ENCODE data around the gene ITGB8.

The ITGB8 gene

DNA sequence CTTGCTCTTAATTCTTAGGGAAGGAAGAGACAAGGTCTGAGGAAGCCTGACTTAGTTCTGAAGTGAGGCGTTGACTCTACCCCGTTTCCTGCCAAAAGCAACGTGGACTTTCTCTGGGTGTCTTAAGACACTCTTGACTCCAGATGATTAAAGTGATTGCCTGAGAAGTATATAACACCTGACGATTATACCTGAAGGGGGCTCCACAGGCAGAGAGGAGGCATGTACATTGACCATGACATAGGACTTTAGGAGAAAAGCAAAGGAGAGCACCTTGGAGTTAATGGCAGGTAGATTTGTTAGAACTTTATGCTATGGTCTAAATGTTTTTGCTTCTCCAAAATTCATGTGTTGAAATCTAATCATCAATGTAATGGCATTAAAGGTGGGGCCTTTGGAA, 15.9 kb downstream of the ITGB8 start:
- H4K91ac ChIP-seq (ENCODE audit: low read depth, low read length, poor library complexity) = no peak overlapping the region
- H3K4me1 ChIP-seq (ENCODE audit: control insufficient read depth in 2 of 2, insufficient read depth in 1 of 2, low read depth in 1 of 2, low read length in 2 of 2) = peaks cover 6 to 11% of the 10 kb centered on the region in 2 donors
- H3K14ac ChIP-seq (ENCODE audit: low read length) = no peak overlapping the region
- H3K27me3 ChIP-seq (ENCODE audit: control insufficient read depth in 3 of 3, insufficient read depth in 3 of 3, low read depth in 1 of 3, low read length in 3 of 3) = no peaks in the 10 kb centered on the region
- H3K9ac ChIP-seq (ENCODE audit: low read depth, low read length, poor library complexity) = no peak overlapping the region
- H2BK5ac ChIP-seq (ENCODE audit: low read length) = no peak overlapping the region
- no peak overlapping the region for H2AFZ ChIP-seq (ENCODE audit: low read length)
- H3K27ac ChIP-seq (replicated peaks; ENCODE audit: low read length) = no peak overlapping the region
- H3K4ac ChIP-seq (ENCODE audit: low read length) = no peak overlapping the region
- no peak overlapping the region for H2BK12ac ChIP-seq (ENCODE audit: low read length)
- peaks cover 2 to 67% of the 10 kb centered on the region in 2 donors for H3K36me3 ChIP-seq (replicated peaks in 1 of 2; ENCODE audit: control insufficient read depth in 2 of 2, insufficient read depth in 2 of 2, low read length in 2 of 2)
- DNase-seq (ENCODE audit: low spot score) = no peak
- H3K23ac ChIP-seq (ENCODE audit: low read depth, low read length, poor library complexity) = no peak overlapping the region
- H3K79me1 ChIP-seq (ENCODE audit: low read depth, low read length) = no peaks in the 10 kb centered on the region
- no peak overlapping the region for H2BK15ac ChIP-seq (ENCODE audit: low read length)
- no peak overlapping the region for H2BK120ac ChIP-seq (ENCODE audit: low read depth, low read length)
- no peak overlapping the region for H3K4me2 ChIP-seq (ENCODE audit: insufficient read depth, low read length, poor library complexity, severe bottlenecking)
- no peak overlapping the region for H2AK5ac ChIP-seq (ENCODE audit: low read depth, low read length)
- H3K18ac ChIP-seq (ENCODE audit: low read length) = no peak overlapping the region
- no peak overlapping the region for H4K8ac ChIP-seq (ENCODE audit: low read depth, low read length)
- WGBS, 2 donors (ENCODE audit: extremely low coverage in 2 of 2, insufficient read length in 2 of 2, insufficient replicate concordance in 1 of 2) = no CpG with 5 or more reads among the region's 4 CpGs
- H3K9me3 ChIP-seq (replicated peaks in 1 of 2; ENCODE audit: control insufficient read depth in 2 of 2, insufficient read depth in 1 of 2, low read depth in 1 of 2, low read length in 2 of 2) = no peaks in the 10 kb centered on the region
- H3K4me3 ChIP-seq (ENCODE audit: low read length in 2 of 2) = no peak overlapping the region

DNA sequence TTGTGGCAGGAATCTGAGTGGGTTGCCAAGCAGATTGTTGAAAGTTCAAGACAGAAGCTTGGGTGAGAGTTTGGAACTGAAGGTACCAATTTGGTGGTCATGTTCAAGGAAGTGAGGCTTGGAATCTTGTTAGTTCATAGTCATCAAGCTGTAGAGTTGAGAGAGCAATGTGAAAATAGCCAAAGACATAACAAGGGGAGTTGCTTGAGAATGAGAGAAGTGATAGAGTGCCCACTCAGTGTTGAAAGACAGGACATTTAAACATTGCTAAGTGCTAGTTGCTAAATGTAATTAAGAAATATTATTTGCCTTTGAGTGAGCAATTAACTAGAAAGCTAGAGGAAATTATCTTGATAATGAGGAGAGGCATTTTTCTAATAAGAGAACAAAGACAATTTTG, 17.0 kb downstream of the ITGB8 start:
- H2BK120ac ChIP-seq (ENCODE audit: low read depth, low read length) = no peak overlapping the region
- H3K9ac ChIP-seq (ENCODE audit: low read depth, low read length, poor library complexity) = no peak overlapping the region
- H3K4me3 ChIP-seq (ENCODE audit: low read length in 2 of 2) = no peak overlapping the region
- no peak overlapping the region for H3K14ac ChIP-seq (ENCODE audit: low read length)
- no peaks in the 10 kb centered on the region for H3K9me3 ChIP-seq (replicated peaks in 1 of 2; ENCODE audit: control insufficient read depth in 2 of 2, insufficient read depth in 1 of 2, low read depth in 1 of 2, low read length in 2 of 2)
- no peak for DNase-seq (ENCODE audit: low spot score)
- no peak overlapping the region for H2BK15ac ChIP-seq (ENCODE audit: low read length)
- H3K27me3 ChIP-seq (ENCODE audit: control insufficient read depth in 3 of 3, insufficient read depth in 3 of 3, low read depth in 1 of 3, low read length in 3 of 3) = no peaks in the 10 kb centered on the region
- no peak overlapping the region for H2AFZ ChIP-seq (ENCODE audit: low read length)
- H2AK5ac ChIP-seq (ENCODE audit: low read depth, low read length) = no peak overlapping the region
- H3K27ac ChIP-seq (replicated peaks; ENCODE audit: low read length) = no peak overlapping the region
- H3K4me2 ChIP-seq (ENCODE audit: insufficient read depth, low read length, poor library complexity, severe bottlenecking) = no peak overlapping the region
- peaks cover 2 to 68% of the 10 kb centered on the region in 2 donors for H3K36me3 ChIP-seq (replicated peaks in 1 of 2; ENCODE audit: control insufficient read depth in 2 of 2, insufficient read depth in 2 of 2, low read length in 2 of 2)
- H2BK5ac ChIP-seq (ENCODE audit: low read length) = no peak overlapping the region
- peaks cover 6 to 10% of the 10 kb centered on the region in 2 donors for H3K4me1 ChIP-seq (ENCODE audit: control insufficient read depth in 2 of 2, insufficient read depth in 1 of 2, low read depth in 1 of 2, low read length in 2 of 2)
- H3K79me1 ChIP-seq (ENCODE audit: low read depth, low read length) = no peaks in the 10 kb centered on the region
- no peak overlapping the region for H2BK12ac ChIP-seq (ENCODE audit: low read length)
- no peak overlapping the region for H4K91ac ChIP-seq (ENCODE audit: low read depth, low read length, poor library complexity)
- no peak overlapping the region for H3K18ac ChIP-seq (ENCODE audit: low read length)
- no peak overlapping the region for H3K23ac ChIP-seq (ENCODE audit: low read depth, low read length, poor library complexity)
- H3K4ac ChIP-seq (ENCODE audit: low read length) = no peak overlapping the region
- no peak overlapping the region for H4K8ac ChIP-seq (ENCODE audit: low read depth, low read length)

DNA sequence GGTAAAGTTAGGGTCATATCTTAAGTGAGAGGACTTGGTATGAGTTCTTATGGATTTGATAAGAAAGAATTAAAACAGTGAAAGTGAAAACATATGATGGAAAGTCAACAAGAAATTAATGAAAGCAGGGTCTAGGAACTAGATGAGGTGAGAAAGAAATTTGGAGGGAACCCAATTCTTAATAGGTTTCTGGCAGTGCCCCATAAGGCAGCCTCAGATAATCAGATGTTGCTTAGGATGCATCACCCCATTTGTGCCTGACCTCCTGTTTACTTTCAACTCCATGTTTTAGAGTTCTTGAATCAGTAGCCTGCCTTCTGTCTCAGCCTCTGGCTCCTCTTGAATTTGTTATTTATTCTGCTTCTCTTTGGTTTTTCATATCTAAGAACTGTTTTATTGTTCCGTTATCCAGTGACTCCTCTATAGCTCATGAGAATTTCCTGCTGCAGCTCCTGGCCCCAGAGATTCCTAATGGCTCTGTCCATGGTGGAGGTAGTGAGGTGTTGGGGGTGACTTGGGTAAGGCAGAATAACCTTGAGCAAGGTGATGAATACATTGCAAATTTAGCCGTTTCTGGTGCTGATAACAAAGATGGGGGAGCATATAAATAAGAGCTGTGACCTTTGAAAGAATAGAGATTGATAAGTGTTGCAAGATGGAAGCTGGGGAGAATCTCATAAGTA, 17.6 kb downstream of the ITGB8 start:
- Histone ChIP-seq H3K4me1 (ENCODE audit: control insufficient read depth in 2 of 2, insufficient read depth in 1 of 2, low read depth in 1 of 2, low read length in 2 of 2) (peaks cover 6 to 7% of the 10 kb centered on the region in 2 donors), H3K9ac (ENCODE audit: low read depth, low read length, poor library complexity) (no peak overlapping the region), H2BK120ac (ENCODE audit: low read depth, low read length) (no peak overlapping the region)

DNA sequence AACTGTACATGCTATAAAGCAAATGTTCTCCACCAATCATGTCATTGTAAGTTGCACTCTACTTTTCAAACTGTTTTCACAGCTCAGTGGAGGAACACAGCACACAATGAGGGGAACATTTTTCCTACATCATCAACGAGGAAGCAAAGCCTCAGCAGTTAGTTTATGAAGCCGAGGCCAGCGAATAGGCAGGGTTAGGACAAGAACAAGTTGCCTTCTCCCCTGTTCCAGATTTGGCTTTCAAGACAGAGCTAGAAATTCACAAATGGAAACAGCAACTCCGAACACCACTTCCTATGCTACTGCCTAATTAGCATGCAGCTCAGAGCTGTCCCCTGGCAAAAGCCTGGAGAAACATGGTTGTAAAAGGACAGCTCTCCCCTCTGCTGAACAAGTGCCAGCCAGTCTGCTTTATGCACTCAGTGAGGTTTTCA, 19.8 kb downstream of the ITGB8 start:
- Histone ChIP-seq H3K9ac (ENCODE audit: low read depth, low read length, poor library complexity) (no peak overlapping the region), H3K4me2 (ENCODE audit: insufficient read depth, low read length, poor library complexity, severe bottlenecking) (no peak overlapping the region), H3K27me3 (ENCODE audit: control insufficient read depth in 3 of 3, insufficient read depth in 3 of 3, low read depth in 1 of 3, low read length in 3 of 3) (no peaks in the 10 kb centered on the region), H3K79me1 (ENCODE audit: low read depth, low read length) (no peaks in the 10 kb centered on the region), H2AFZ (ENCODE audit: low read length) (peak overlapping the region; percentile 30), H3K14ac (ENCODE audit: low read length) (no peak overlapping the region), H3K4me1 (ENCODE audit: control insufficient read depth in 2 of 2, insufficient read depth in 1 of 2, low read depth in 1 of 2, low read length in 2 of 2) (peaks cover 2 to 6% of the 10 kb centered on the region in 2 donors), H3K23ac (ENCODE audit: low read depth, low read length, poor library complexity) (no peak overlapping the region), H3K9me3 (replicated peaks in 1 of 2; ENCODE audit: control insufficient read depth in 2 of 2, insufficient read depth in 1 of 2, low read depth in 1 of 2, low read length in 2 of 2) (no peaks in the 10 kb centered on the region), H3K36me3 (replicated peaks in 1 of 2; ENCODE audit: control insufficient read depth in 2 of 2, insufficient read depth in 2 of 2, low read length in 2 of 2) (peaks cover 0 to 71% of the 10 kb centered on the region in 2 donors), H2BK12ac (ENCODE audit: low read length) (no peak overlapping the region), H2AK5ac (ENCODE audit: low read depth, low read length) (no peak overlapping the region), H4K8ac (ENCODE audit: low read depth, low read length) (no peak overlapping the region), H4K91ac (ENCODE audit: low read depth, low read length, poor library complexity) (no peak overlapping the region), H3K4me3 (ENCODE audit: low read length in 2 of 2) (no peak overlapping the region), H2BK15ac (ENCODE audit: low read length) (no peak overlapping the region), H3K4ac (ENCODE audit: low read length) (no peak overlapping the region), H3K18ac (ENCODE audit: low read length) (no peak overlapping the region), H2BK120ac (ENCODE audit: low read depth, low read length) (no peak overlapping the region), H2BK5ac (ENCODE audit: low read length) (no peak overlapping the region), H3K27ac (replicated peaks; ENCODE audit: low read length) (no peak overlapping the region)
- WGBS, 2 donors (ENCODE audit: extremely low coverage in 2 of 2, insufficient read length in 2 of 2, insufficient replicate concordance in 1 of 2) = no CpG with 5 or more reads among the region's 4 CpGs
- DNase-seq (ENCODE audit: low spot score) = no peak

More for the DNA sequence above, 17.6 kb downstream of the ITGB8 start:
- no peak overlapping the region for H4K91ac ChIP-seq (ENCODE audit: low read depth, low read length, poor library complexity)
- no peaks in the 10 kb centered on the region for H3K79me1 ChIP-seq (ENCODE audit: low read depth, low read length)
- H3K36me3 ChIP-seq (replicated peaks in 1 of 2; ENCODE audit: control insufficient read depth in 2 of 2, insufficient read depth in 2 of 2, low read length in 2 of 2) = peaks cover 2 to 73% of the 10 kb centered on the region in 2 donors
- H4K8ac ChIP-seq (ENCODE audit: low read depth, low read length) = no peak overlapping the region
- H2BK5ac ChIP-seq (ENCODE audit: low read length) = no peak overlapping the region
- no peak overlapping the region for H3K4me2 ChIP-seq (ENCODE audit: insufficient read depth, low read length, poor library complexity, severe bottlenecking)
- no peak overlapping the region for H2AK5ac ChIP-seq (ENCODE audit: low read depth, low read length)
- H2BK12ac ChIP-seq (ENCODE audit: low read length) = no peak overlapping the region
- H2AFZ ChIP-seq (ENCODE audit: low read length) = no peak overlapping the region
- no peak overlapping the region for H3K23ac ChIP-seq (ENCODE audit: low read depth, low read length, poor library complexity)
- no peak overlapping the region for H3K4ac ChIP-seq (ENCODE audit: low read length)
- DNase-seq (ENCODE audit: low spot score) = no peak
- no peaks in the 10 kb centered on the region for H3K9me3 ChIP-seq (replicated peaks in 1 of 2; ENCODE audit: control insufficient read depth in 2 of 2, insufficient read depth in 1 of 2, low read depth in 1 of 2, low read length in 2 of 2)
- H3K4me3 ChIP-seq (ENCODE audit: low read length in 2 of 2) = no peak overlapping the region
- H3K27me3 ChIP-seq (ENCODE audit: control insufficient read depth in 3 of 3, insufficient read depth in 3 of 3, low read depth in 1 of 3, low read length in 3 of 3) = no peaks in the 10 kb centered on the region
- no CpG with 5 or more reads among the region's 2 CpGs for WGBS, 2 donors (ENCODE audit: extremely low coverage in 2 of 2, insufficient read length in 2 of 2, insufficient replicate concordance in 1 of 2)
- no peak overlapping the region for H3K18ac ChIP-seq (ENCODE audit: low read length)
- H3K14ac ChIP-seq (ENCODE audit: low read length) = no peak overlapping the region
- no peak overlapping the region for H2BK15ac ChIP-seq (ENCODE audit: low read length)
- no peak overlapping the region for H3K27ac ChIP-seq (replicated peaks; ENCODE audit: low read length)

Measured in neuronal stem cell (in vitro differentiated cells).